HG02973 (cell line): ENCODE measurements around the gene PTPRT.
"Not testable (repeated sequence)": the region's sequence is repeated elsewhere in the genome, so short reads cannot be mapped to it uniquely, and the experiment has no call there.

Source experiments
- ATAC-seq: cut with Tn5 transposase; IDR thresholded peaks from one replicate; pipeline ENCODE4 v1.9.1; 2021; ENCODE audit warnings: moderate library complexity; ENCODE audit not compliant: unreplicated experiment

The PTPRT gene

GRCh38 chr20:42920776-42921175 is 268.9 kb downstream of the PTPRT start:
- ATAC-seq: no peak

- no peak for ATAC-seq
These were observed 270.4 kb downstream of the PTPRT start for GRCh38 chr20:42919316-42919715.

DNA sequence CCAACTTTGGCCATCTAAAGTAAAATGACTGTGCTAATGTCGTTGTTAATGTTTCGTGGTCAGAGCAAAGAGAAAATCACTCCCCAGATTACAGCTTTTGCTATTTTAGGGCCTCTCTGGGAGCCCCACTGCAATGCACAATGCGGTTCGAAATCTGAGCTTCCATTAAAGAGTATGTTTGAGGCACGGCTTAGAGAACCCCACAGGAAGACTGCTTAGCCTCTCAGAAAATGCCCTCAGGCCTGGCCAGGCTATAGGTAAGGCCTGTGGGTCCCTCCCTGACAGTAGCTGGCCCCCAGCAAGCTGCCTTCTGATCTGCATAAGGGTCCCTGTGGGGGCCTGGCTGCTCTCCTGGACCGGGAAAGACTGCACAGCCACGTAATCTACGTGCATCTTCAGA is 274.6 kb downstream of the PTPRT start:
- ATAC-seq: no peak

DNA sequence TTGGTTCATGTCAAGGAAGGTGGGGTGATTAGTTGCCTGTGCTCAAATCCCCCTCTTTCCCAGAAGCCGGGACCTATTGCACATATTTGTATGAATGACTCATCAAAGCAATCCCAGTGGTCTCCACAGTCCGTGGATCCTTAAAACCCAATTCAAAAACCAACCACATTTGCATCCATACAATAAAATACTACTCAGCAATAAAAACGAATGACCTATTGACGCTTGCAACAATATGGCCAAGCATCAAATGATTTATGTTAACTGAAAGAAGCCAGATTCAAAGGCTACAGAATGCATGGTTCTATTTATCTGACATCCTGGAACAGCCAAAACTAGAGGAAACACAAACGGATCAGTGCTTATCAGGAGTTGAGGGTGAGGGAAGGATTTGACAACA is 275.4 kb downstream of the PTPRT start:
- ATAC-seq: no peak

DNA sequence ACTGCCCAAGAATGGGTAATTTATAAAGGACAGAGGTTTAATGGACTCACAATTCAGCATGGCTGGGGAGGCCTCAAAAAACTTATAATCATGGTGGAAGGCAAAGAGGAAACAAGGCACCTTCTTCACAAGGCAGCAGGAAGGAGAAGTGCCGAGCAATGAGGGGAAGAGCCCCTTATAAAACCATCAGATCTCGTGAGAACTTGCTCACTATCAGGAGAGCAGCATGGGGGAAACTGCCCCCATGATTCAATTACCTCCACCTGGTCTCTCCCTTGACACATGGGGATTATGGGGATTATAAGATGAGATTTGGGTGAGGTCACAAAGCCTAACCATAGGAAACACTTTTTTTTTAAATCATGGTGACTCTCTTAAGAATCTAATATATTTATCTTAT is 278.9 kb downstream of the PTPRT start:
- not testable (repeated sequence) for ATAC-seq

- no peak for ATAC-seq
These were observed 282.0 kb downstream of the PTPRT start for GRCh38 chr20:42907730-42908129.

DNA sequence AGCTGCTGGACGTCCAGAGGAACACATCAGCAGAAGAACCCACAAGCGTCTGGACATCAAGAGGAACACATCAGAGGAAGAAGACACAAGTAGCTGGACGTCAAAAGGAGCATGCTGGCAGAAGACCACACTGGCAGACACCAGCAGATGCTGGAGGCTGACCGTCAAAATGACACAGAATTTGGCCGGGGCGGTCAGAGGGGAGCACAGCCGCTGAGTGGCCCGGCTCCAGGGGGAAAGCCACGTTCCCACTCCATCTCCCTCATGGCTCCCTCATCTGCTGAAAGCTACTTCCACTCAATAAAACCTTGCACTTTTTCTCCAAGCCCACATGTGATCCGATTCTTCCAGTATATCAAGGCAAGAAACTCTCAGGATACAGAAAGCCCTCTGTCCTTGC is 283.6 kb downstream of the PTPRT start:
- no peak for ATAC-seq

GRCh38 chr20:42902509-42902908 is 287.2 kb downstream of the PTPRT start:
- no peak for ATAC-seq

- no peak for ATAC-seq
These were observed 287.8 kb downstream of the PTPRT start for GRCh38 chr20:42901689-42902440.

- ATAC-seq: not testable (repeated sequence)
These were observed 288.9 kb downstream of the PTPRT start for GRCh38 chr20:42900764-42901163.

DNA sequence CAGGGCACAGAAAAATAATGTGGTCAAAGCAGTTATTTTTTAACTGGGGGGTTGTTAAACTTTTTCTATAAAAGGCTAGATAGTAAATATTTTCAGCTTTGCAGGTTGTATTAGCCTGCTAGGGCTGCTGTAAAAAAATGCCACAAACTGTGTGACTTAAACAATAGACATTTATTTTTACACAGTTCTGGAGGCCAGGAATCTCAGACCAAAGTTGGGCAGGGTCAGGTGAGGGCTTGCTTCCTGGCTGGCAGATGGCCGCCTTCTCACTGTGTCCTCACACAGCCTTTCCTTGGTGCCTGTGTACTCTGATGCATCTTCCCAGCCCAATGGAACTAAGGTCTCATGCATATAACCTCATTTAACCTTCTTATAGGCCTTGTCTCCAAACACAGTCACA is 294.7 kb downstream of the PTPRT start:
- ATAC-seq: no peak

DNA sequence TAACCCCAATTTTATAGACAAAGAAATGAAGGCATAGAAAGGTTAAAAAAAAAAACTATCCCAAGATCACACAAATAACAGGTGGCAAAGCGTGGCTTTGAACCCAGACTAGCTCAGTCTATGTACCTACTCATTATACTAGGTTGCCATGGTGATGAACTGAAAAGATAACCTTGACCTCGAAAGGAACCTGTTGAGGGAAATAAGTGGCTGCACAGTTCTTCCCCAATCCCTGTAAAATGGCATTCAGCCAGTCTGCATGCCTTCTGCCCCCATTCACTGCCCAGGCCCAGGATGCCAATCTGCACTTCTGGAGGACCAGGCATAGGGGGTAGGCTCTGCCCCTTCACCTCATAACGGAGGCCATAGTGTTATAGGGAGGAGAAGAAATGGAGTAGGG is 295.2 kb downstream of the PTPRT start:
- ATAC-seq: no peak

DNA sequence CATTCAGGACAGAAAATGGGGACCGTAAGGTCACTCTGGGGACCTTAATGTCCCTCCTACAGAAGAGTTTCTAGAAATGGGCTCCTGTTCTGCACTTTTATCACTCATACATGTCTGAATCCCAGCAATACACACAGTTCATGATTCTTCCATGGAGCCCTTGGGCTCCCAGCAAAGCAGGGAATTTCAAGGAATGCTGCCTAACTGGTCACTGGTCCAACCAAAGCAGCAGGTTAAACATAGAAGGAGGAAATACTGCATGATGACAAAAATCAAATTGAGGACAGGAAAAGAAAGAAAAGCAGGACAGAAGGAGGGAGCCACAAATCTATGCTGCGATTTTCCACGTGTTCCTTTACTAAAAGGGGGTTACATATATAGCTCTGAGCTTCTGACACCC is 300.2 kb downstream of the PTPRT start:
- ATAC-seq: no peak

GRCh38 chr20:42887281-42887680 is 302.4 kb downstream of the PTPRT start:
- ATAC-seq: no peak

DNA sequence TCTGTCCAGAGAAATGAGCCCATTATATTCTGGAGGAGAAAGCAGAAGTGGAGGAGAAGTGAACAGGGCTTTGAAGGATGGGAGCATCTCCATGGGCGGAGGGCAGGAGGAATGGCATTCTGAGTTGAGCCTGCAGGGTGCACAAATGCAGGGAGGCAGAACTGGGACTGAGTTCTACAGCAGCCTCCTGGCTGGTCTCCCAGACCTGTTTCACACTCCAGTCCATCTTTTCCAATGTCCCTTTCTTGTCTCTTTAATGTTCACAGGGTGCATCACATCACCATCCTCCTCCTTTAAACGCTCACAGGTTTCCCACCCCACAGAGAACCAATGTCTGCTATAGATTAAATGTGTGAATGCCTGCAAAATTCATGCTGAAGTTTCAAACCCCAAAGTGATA is 302.9 kb downstream of the PTPRT start:
- no peak for ATAC-seq

DNA sequence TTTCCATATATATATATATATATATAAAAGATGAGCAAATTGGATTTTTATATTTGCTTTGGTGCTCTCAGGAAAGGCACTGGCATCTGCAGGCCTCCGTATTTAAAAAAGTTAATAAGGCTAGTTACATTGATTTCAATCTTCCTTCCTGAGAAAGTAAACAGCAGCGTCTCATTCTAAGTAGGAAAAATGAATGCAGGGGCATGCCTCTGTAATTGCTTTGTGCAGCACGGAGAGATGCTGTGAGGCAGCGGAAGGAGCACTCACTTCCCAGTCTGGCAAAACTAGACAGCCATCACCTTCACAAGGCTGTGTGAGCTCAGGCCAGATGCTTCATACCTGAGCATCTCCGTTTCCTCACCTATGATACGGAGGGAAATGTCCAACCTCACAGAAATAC is 303.7 kb downstream of the PTPRT start:
- ATAC-seq: no peak

- no peak for ATAC-seq
These were observed 314.1 kb downstream of the PTPRT start for GRCh38 chr20:42875581-42875980.

GRCh38 chr20:42873259-42873658 is 316.4 kb downstream of the PTPRT start:
- no peak for ATAC-seq

DNA sequence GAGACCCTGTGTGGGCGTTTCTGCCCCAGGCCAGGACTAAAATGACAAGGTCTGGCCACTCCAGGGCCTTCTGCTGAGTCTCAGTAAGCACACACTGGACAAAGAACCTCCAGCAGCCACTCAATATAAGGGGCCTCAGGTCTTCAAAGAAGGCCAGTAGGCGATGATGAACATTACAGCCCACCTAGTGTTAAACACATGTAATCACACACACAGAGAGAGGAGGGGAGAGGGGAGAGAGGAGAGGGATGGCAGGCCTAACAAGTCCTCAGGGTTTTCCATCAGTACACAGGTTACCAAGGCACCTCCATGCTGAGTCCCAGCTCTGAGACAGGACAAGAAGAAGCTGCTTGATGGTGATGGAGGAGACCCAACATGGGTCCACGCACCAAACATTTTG is 325.6 kb downstream of the PTPRT start:
- no peak for ATAC-seq

DNA sequence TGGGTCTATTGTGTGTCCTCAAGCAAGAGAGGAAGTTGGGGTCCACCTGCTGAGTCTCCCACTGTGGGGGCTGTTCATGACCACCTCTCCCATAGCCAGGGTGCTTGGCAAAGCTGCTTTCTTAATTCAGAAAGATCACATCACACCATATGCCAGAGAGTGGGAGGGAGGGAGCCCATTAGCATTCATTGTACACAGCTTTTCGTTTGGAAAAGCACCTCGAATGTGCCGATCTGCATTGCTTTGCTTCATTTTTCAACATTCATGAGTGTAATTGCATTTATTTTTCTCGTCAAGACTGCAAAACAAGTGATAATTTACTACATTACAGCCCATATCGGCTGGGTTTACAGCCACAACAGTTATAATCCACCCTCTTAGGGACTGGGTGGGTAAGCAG is 327.3 kb downstream of the PTPRT start:
- ATAC-seq: no peak

GRCh38 chr20:42857446-42857845 is 332.3 kb downstream of the PTPRT start:
- no peak for ATAC-seq

DNA sequence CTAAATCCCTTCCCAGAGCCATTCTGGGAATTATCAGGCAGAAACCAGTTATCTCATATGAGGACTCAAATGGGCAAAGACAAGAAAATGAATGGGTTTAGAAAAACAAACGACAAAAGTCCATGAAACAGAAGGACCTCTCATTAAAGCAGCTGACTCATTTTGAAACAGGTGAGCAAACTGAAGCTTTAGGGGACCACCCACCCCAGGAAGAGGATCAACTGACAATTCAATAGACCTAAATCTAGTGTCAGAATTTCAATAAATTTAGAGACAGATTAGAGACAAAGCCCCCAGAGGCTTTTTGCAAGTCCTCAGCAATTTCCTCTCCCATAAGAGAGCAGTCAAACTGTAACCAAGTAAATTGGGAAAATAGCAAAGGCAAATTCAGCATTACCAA is 333.8 kb downstream of the PTPRT start:
- ATAC-seq: no peak

DNA sequence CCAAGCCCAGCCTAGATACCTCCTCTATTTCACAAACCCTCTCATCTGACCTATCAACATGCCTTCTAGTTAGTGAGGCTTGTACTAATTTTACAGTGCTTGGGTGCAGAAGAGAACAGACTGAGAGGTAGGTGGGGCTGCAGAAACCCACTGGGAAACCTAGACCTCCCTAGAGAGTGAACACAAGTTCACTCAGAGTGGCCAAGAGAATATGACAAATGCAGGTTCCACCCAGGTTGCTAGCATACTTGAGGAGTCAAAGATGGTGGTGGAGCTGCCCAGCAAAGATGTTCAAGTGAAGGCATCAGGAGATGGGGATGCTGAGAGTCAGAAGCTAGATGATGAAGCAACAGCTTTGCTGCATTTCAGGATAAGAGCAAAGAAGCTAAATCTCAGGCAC is 337.0 kb downstream of the PTPRT start:
- no peak for ATAC-seq
